ENCODE measurements around the gene SF3A1. TPM values are rescaled to one million over a fixed set of nuclear protein-coding genes. Genes with fewer than 3 reads are reported as not detected.
A peak's percentile ranks its signal among the peaks of the same experiment; 100 is the strongest.

Gene SF3A1
- total RNA-seq, 2 donors from 2014 or later, result 317 to 372 TPM

- peak overlapping the region; percentile 56 for H3K27ac Mint-ChIP-seq
- peaks cover 5% of the 10 kb centered on the region for H3K36me3 Mint-ChIP-seq (ENCODE audit: low read depth)
- no peak overlapping the region for H3K4me3 Mint-ChIP-seq
- DNase-seq, result no peak
- H3K27me3 Mint-ChIP-seq, result no peaks in the 10 kb centered on the region
- H3K9me3 ChIP-seq (ENCODE audit: control insufficient read depth, low read length, poor library complexity, severe bottlenecking), result no peaks in the 10 kb centered on the region
- ATAC-seq, result no peak
- peaks cover 4% of the 10 kb centered on the region for H3K4me1 Mint-ChIP-seq
Observed at GRCh38 chr22:30334646-30335045, 22.0 kb downstream of the SF3A1 start.

GRCh38 chr22:30333707-30334087 lies 23.0 kb downstream of the SF3A1 start:
- no peak for ATAC-seq

GRCh38 chr22:30332994-30333706 lies 23.5 kb downstream of the SF3A1 start:
- Mint-ChIP-seq H3K27me3 (no peaks in the 10 kb centered on the region), H3K36me3 (ENCODE audit: low read depth) (peaks cover 5% of the 10 kb centered on the region), H3K27ac (peak overlapping the region; percentile 37), H3K4me1 (peaks cover 5% of the 10 kb centered on the region), H3K4me3 (no peak overlapping the region)
- DNase-seq, result no peak
- ATAC-seq, result no peak
- no peaks in the 10 kb centered on the region for H3K9me3 ChIP-seq (ENCODE audit: control insufficient read depth, low read length, poor library complexity, severe bottlenecking)

More at GRCh38 chr22:30333707-30334087, 23.0 kb downstream of the SF3A1 start:
- H3K9me3 ChIP-seq (ENCODE audit: control insufficient read depth, low read length, poor library complexity, severe bottlenecking), result no peaks in the 10 kb centered on the region
- H3K4me3 Mint-ChIP-seq, result no peak overlapping the region
- H3K27ac Mint-ChIP-seq, result peak overlapping the region; percentile 56
- H3K4me1 Mint-ChIP-seq, result peaks cover 4% of the 10 kb centered on the region
- peaks cover 5% of the 10 kb centered on the region for H3K36me3 Mint-ChIP-seq (ENCODE audit: low read depth)
- DNase-seq, result no peak
- H3K27me3 Mint-ChIP-seq, result no peaks in the 10 kb centered on the region

- H3K4me3 Mint-ChIP-seq, result peak overlapping the region; percentile 36
- DNase-seq (no peak), ATAC-seq (no peak)
- H3K27me3 Mint-ChIP-seq, result no peaks in the 10 kb centered on the region
- peaks cover 5% of the 10 kb centered on the region for H3K36me3 Mint-ChIP-seq (ENCODE audit: low read depth)
- H3K4me1 Mint-ChIP-seq, result peaks cover 10% of the 10 kb centered on the region
- H3K9me3 ChIP-seq (ENCODE audit: control insufficient read depth, low read length, poor library complexity, severe bottlenecking), result no peaks in the 10 kb centered on the region
- peak overlapping the region; percentile 37 for H3K27ac Mint-ChIP-seq
Observed at GRCh38 chr22:30332551-30332950, 24.1 kb downstream of the SF3A1 start.

- ATAC-seq (no peak), DNase-seq (no peak)
- Mint-ChIP-seq H3K36me3 (ENCODE audit: low read depth) (peaks cover 2% of the 10 kb centered on the region), H3K27me3 (no peaks in the 10 kb centered on the region), H3K27ac (peak overlapping the region; percentile 93), H3K4me3 (no peak overlapping the region), H3K4me1 (peaks cover 39% of the 10 kb centered on the region)
- H3K9me3 ChIP-seq (ENCODE audit: control insufficient read depth, low read length, poor library complexity, severe bottlenecking), result no peaks in the 10 kb centered on the region
Observed at GRCh38 chr22:30328466-30329049, 28.1 kb downstream of the SF3A1 start.

GRCh38 chr22:30327864-30328345 lies 28.8 kb downstream of the SF3A1 start:
- ATAC-seq (no peak), DNase-seq (no peak)
- no peaks in the 10 kb centered on the region for H3K9me3 ChIP-seq (ENCODE audit: control insufficient read depth, low read length, poor library complexity, severe bottlenecking)
- H3K27me3 Mint-ChIP-seq, result no peaks in the 10 kb centered on the region
- peak overlapping the region; percentile 41 for H3K4me3 Mint-ChIP-seq
- peaks cover 45% of the 10 kb centered on the region for H3K4me1 Mint-ChIP-seq
- peaks cover 2% of the 10 kb centered on the region for H3K36me3 Mint-ChIP-seq (ENCODE audit: low read depth)
- peak overlapping the region; percentile 93 for H3K27ac Mint-ChIP-seq

GRCh38 chr22:30326706-30327362 lies 29.9 kb downstream of the SF3A1 start, which contains the start of gene TBC1D10A:
TBC1D10A (minus strand) TSS chr22:30326941; CDS start chr22:30326881, 60 bp downstream.
- H3K36me3 Mint-ChIP-seq (ENCODE audit: low read depth), result peaks cover 2% of the 10 kb centered on the region
- DNase-seq (peak; percentile 87 to 98 (median 97)), ATAC-seq (peak; percentile 91)
- H3K9me3 ChIP-seq (ENCODE audit: control insufficient read depth, low read length, poor library complexity, severe bottlenecking), result no peaks in the 10 kb centered on the region
- H3K4me1 Mint-ChIP-seq, result peaks cover 49% of the 10 kb centered on the region
- H3K27ac Mint-ChIP-seq, result peak within 1 kb of the TSS; percentile 93
- H3K4me3 Mint-ChIP-seq, result peak within 1 kb of the TSS; percentile 96
- no peaks in the 10 kb centered on the region for H3K27me3 Mint-ChIP-seq

GRCh38 chr22:30326255-30326705 lies 30.4 kb downstream of the SF3A1 start:
- H3K9me3 ChIP-seq (ENCODE audit: control insufficient read depth, low read length, poor library complexity, severe bottlenecking), result no peaks in the 10 kb centered on the region
- DNase-seq (peak in 2 of 3 donors; percentile 17 to 32), ATAC-seq (no peak)
- peak overlapping the region; percentile 96 for H3K4me3 Mint-ChIP-seq
- peaks cover 2% of the 10 kb centered on the region for H3K36me3 Mint-ChIP-seq (ENCODE audit: low read depth)
- no peaks in the 10 kb centered on the region for H3K27me3 Mint-ChIP-seq
- peak overlapping the region; percentile 89 for H3K27ac Mint-ChIP-seq
- peaks cover 53% of the 10 kb centered on the region for H3K4me1 Mint-ChIP-seq

- peaks cover 2% of the 10 kb centered on the region for H3K36me3 Mint-ChIP-seq (ENCODE audit: low read depth)
- H3K27ac Mint-ChIP-seq, result peak overlapping the region; percentile 89
- peaks cover 58% of the 10 kb centered on the region for H3K4me1 Mint-ChIP-seq
- peak overlapping the region; percentile 96 for H3K4me3 Mint-ChIP-seq
- no peak for DNase-seq
- no peak for ATAC-seq
- no peaks in the 10 kb centered on the region for H3K9me3 ChIP-seq (ENCODE audit: control insufficient read depth, low read length, poor library complexity, severe bottlenecking)
- H3K27me3 Mint-ChIP-seq, result no peaks in the 10 kb centered on the region
Observed at GRCh38 chr22:30325724-30326254, 30.9 kb downstream of the SF3A1 start.

GRCh38 chr22:30325065-30325720 lies 31.5 kb downstream of the SF3A1 start:
- ATAC-seq, result no peak
- Mint-ChIP-seq H3K27ac (peak overlapping the region; percentile 89), H3K4me1 (peaks cover 59% of the 10 kb centered on the region), H3K27me3 (no peaks in the 10 kb centered on the region), H3K36me3 (ENCODE audit: low read depth) (no peaks in the 10 kb centered on the region), H3K4me3 (peak overlapping the region; percentile 96)
- DNase-seq, result no peak
- no peaks in the 10 kb centered on the region for H3K9me3 ChIP-seq (ENCODE audit: control insufficient read depth, low read length, poor library complexity, severe bottlenecking)

- DNase-seq, result peak in 1 of 3 donors; percentile 28
- peaks cover 68% of the 10 kb centered on the region for H3K4me1 Mint-ChIP-seq
- peak overlapping the region; percentile 96 for H3K4me3 Mint-ChIP-seq
- H3K36me3 Mint-ChIP-seq (ENCODE audit: low read depth), result peaks cover 3% of the 10 kb centered on the region
- no peaks in the 10 kb centered on the region for H3K9me3 ChIP-seq (ENCODE audit: control insufficient read depth, low read length, poor library complexity, severe bottlenecking)
- peak overlapping the region; percentile 89 for H3K27ac Mint-ChIP-seq
- no peak for ATAC-seq
- no peaks in the 10 kb centered on the region for H3K27me3 Mint-ChIP-seq
Observed at GRCh38 chr22:30324014-30324730, 32.5 kb downstream of the SF3A1 start.

- peak overlapping the region; percentile 96 for H3K4me3 Mint-ChIP-seq
- no peak for DNase-seq
- peak overlapping the region; percentile 89 for H3K27ac Mint-ChIP-seq
Observed at GRCh38 chr22:30323246-30323645, 33.4 kb downstream of the SF3A1 start.

More at GRCh38 chr22:30323246-30323645, 33.4 kb downstream of the SF3A1 start:
- no peaks in the 10 kb centered on the region for H3K9me3 ChIP-seq (ENCODE audit: control insufficient read depth, low read length, poor library complexity, severe bottlenecking)
- ATAC-seq, result no peak
- peaks cover 76% of the 10 kb centered on the region for H3K4me1 Mint-ChIP-seq
- peaks cover 8% of the 10 kb centered on the region for H3K36me3 Mint-ChIP-seq (ENCODE audit: low read depth)
- no peaks in the 10 kb centered on the region for H3K27me3 Mint-ChIP-seq

All from T-helper 17 cell (primary cell).